GM12892 (cell line): ENCODE data around the gene RPS15.

ENCODE experiments used
- POLR2A ChIP-seq: IDR thresholded peaks from 2 replicates; pipeline ENCODE4 v1.6.1; 2011; ENCODE audit warnings: low read depth, low read length, control low read depth
- TAF1 ChIP-seq: IDR thresholded peaks from 2 replicates; pipeline ENCODE4 v1.6.1; 2011; ENCODE audit warnings: low read depth, mild to moderate bottlenecking, control low read depth, low read length, borderline replicate concordance

DNA sequence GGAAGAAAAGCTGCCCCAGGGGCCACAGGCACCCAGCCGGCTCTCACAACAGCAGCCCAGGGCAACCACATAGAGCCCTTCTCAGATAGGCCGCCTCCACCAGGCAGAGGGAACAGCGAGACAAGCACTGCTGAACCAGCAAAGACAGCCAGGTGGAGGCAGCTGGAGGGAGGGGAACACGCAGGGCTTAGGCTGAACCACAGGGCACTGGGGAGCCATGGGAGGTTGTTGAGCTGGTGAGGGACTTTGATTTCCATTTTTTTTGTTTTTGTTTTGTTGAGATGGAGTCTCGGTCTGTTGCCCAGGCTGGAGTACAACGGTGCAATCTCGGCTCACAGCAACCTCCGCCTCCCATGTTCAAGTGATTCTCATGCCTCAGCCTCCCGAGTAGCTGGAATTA, 40.4 kb upstream of the RPS15 start:
- TF ChIP-seq POLR2A (no peak), TAF1 (no peak)
